ENCODE measurements around the gene PITPNM3. TPM values are rescaled to one million over a fixed set of nuclear protein-coding genes. Genes with fewer than 3 reads are reported as not detected.

PITPNM3 gene
- total and polyA plus RNA-seq, 2 experiments from 2014 or later = 1.5 to 2.0 TPM

DNA sequence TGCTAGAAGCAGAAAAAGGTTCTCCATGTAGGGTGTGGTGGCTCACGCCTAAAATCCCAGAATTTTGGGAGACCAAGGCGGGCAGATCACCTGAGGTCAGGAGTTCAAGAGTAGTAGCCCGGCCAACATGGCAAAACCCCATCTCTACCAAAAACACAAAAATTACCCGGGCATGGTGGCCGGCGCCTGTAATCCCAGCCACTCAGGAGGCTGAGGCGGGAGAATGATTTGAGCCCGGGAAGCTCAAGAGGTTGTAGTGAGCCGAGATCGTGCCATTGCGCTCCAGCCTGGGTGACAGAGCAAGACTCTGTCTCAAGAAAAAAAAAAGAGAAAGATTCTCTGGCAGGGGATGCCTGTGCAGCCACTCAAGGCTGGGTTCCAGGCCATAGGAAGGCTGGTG, 54.2 kb downstream of the PITPNM3 start:
- Histone ChIP-seq H3K4me2 (no peak overlapping the region), H3K9me2 (replicated peaks; ENCODE audit: insufficient read depth) (no peaks in the 10 kb centered on the region), H4K20me1 (ENCODE audit: insufficient read depth, poor library complexity, severe bottlenecking) (no peaks in the 10 kb centered on the region), H3K9me3 (ENCODE audit: low read depth) (no peaks in the 10 kb centered on the region), H3K27ac (no peak overlapping the region), H3K4me3 (no peak overlapping the region), H3K79me2 (no peaks in the 10 kb centered on the region), H3K4me1 (ENCODE audit: insufficient read depth) (no peaks in the 10 kb centered on the region), H2AFZ (no peak overlapping the region), H3K27me3 (no peaks in the 10 kb centered on the region), H3K36me3 (replicated peaks; ENCODE audit: insufficient read depth, low read depth) (no peaks in the 10 kb centered on the region)
- 97% methylated on average over 11 of the region's 11 CpGs for WGBS (ENCODE audit: low lambda C conversion rate, missing lambda C conversion rate)
- TF ChIP-seq EZH2 (IDR thresholded peaks at IDR 0.05; ENCODE audit: borderline replicate concordance) (no peak), EZH2phosphoT487 (IDR thresholded peaks at IDR 0.05; ENCODE audit: low read depth, severe bottlenecking, unreplicated experiment) (no peak)
- TF ChIP-seq, protein P1, sequence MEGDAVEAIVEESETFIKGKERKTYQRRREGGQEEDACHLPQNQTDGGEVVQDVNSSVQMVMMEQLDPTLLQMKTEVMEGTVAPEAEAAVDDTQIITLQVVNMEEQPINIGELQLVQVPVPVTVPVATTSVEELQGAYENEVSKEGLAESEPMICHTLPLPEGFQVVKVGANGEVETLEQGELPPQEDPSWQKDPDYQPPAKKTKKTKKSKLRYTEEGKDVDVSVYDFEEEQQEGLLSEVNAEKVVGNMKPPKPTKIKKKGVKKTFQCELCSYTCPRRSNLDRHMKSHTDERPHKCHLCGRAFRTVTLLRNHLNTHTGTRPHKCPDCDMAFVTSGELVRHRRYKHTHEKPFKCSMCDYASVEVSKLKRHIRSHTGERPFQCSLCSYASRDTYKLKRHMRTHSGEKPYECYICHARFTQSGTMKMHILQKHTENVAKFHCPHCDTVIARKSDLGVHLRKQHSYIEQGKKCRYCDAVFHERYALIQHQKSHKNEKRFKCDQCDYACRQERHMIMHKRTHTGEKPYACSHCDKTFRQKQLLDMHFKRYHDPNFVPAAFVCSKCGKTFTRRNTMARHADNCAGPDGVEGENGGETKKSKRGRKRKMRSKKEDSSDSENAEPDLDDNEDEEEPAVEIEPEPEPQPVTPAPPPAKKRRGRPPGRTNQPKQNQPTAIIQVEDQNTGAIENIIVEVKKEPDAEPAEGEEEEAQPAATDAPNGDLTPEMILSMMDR (IDR thresholded peaks at IDR 0.05; ENCODE audit: poor library complexity) = no peak
- no peak for DNase-seq (ENCODE audit: low spot score)

DNA sequence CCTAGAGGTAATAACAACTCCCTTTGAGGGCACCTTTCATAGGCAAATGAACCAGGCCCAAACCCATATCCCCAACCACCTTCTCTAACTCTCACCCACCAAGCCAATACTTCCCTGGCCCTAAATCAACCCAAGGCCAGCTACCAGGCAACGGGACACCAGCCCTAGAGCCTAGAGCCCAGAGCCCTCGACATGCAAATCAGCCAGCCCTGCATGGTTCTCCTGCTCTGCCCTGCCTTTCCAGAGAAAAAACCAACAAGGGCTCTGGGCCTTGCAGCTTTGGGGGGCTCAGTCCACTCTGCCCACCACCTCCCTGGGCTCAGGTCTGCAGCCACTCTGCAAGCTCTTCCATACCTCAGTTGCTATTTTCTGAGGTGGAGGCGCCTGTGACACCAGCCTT, 55.0 kb downstream of the PITPNM3 start:
- 81% methylated on average over 3 of the region's 3 CpGs for WGBS (ENCODE audit: low lambda C conversion rate, missing lambda C conversion rate)
- TF ChIP-seq, protein P1 (IDR thresholded peaks at IDR 0.05; ENCODE audit: poor library complexity) = no peak
- TF ChIP-seq EZH2 (IDR thresholded peaks at IDR 0.05; ENCODE audit: borderline replicate concordance) (no peak), EZH2phosphoT487 (IDR thresholded peaks at IDR 0.05; ENCODE audit: low read depth, severe bottlenecking, unreplicated experiment) (no peak)

DNA sequence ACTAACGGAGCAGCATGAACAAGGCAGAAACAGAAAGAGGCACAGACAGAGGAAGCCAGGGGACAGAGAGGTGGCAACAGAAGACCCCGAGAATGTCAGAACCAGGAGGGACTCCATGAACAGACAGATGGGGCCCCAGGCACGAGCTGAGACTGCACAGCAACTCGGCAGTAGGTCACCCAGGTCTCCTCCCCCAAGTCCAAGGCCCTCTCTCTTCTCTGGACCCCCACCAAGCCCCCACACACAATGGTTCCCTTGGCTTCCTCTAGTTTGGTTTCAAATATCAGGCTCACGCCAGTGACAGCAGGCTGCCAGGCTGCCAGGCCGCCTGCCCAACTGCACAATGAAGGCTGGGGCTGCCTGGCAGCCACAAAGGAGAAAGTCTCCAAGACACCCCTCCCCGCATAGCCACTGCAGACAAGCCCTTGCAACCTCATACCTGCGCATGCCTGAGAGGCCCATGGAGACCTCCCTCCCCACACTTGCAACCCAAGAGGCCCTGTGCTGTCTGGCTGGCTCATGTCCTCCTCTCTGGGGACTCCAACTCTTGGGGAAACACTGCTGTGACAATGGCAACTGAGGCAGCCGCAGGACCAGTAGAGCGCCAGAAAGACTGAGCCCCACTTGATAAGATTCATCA, 57.3 kb downstream of the PITPNM3 start:
- Histone ChIP-seq H3K27me3 (peaks cover 7% of the 10 kb centered on the region), H2AFZ (no peak overlapping the region), H3K36me3 (replicated peaks; ENCODE audit: insufficient read depth, low read depth) (no peaks in the 10 kb centered on the region), H3K4me2 (no peak overlapping the region), H3K4me3 (no peak overlapping the region), H4K20me1 (ENCODE audit: insufficient read depth, poor library complexity, severe bottlenecking) (no peaks in the 10 kb centered on the region), H3K9me3 (ENCODE audit: low read depth) (no peaks in the 10 kb centered on the region), H3K27ac (no peak overlapping the region), H3K79me2 (no peaks in the 10 kb centered on the region), H3K4me1 (ENCODE audit: insufficient read depth) (no peaks in the 10 kb centered on the region), H3K9me2 (replicated peaks; ENCODE audit: insufficient read depth) (no peaks in the 10 kb centered on the region)
- DNase-seq (ENCODE audit: low spot score) = no peak
- 93% methylated on average over 10 of the region's 10 CpGs for WGBS (ENCODE audit: low lambda C conversion rate, missing lambda C conversion rate)
- TF ChIP-seq, protein P1 (IDR thresholded peaks at IDR 0.05; ENCODE audit: poor library complexity) = no peak
- TF ChIP-seq EZH2 (IDR thresholded peaks at IDR 0.05; ENCODE audit: borderline replicate concordance) (no peak), EZH2phosphoT487 (IDR thresholded peaks at IDR 0.05; ENCODE audit: low read depth, severe bottlenecking, unreplicated experiment) (no peak)

More for the DNA sequence above, 55.0 kb downstream of the PITPNM3 start:
- no peak for DNase-seq (ENCODE audit: low spot score)
- Histone ChIP-seq H3K27me3 (peaks cover 6% of the 10 kb centered on the region), H3K4me2 (no peak overlapping the region), H3K4me1 (ENCODE audit: insufficient read depth) (no peaks in the 10 kb centered on the region), H3K9me3 (ENCODE audit: low read depth) (no peaks in the 10 kb centered on the region), H3K79me2 (no peaks in the 10 kb centered on the region), H3K27ac (no peak overlapping the region), H3K9me2 (replicated peaks; ENCODE audit: insufficient read depth) (no peaks in the 10 kb centered on the region), H3K4me3 (no peak overlapping the region), H3K36me3 (replicated peaks; ENCODE audit: insufficient read depth, low read depth) (no peaks in the 10 kb centered on the region), H2AFZ (no peak overlapping the region), H4K20me1 (ENCODE audit: insufficient read depth, poor library complexity, severe bottlenecking) (no peaks in the 10 kb centered on the region)

All from hepatocyte (in vitro differentiated cells).